SU-DHL-6 (cell line): ENCODE measurements around the gene IL1R2.

Experiments used
- EZH2phosphoT487 ChIP-seq: fragments of 200-600 bp; sonication (generic), shearing (Covaris generic); conservative IDR thresholded peaks from 2 replicates; pipeline ENCODE4 v1.6.1; 2018; ENCODE audit warnings: mild to moderate bottlenecking, antibody characterized with exemption, low read length, moderate library complexity, mixed read lengths
- TF ChIP-seq, protein P1 (sequence below): fragments of 200-600 bp; sonication (generic); IDR thresholded peaks from one replicate; pipeline ENCODE4 v1.5.1; 2017; ENCODE audit warnings: antibody characterized with exemption, mild to moderate bottlenecking, low read length, moderate library complexity; ENCODE audit not compliant: insufficient read depth, poor library complexity, severe bottlenecking

GRCh38 chr2:101942851-101943250 lies 48.9 kb upstream of the IL1R2 start:
- TF ChIP-seq, protein P1, sequence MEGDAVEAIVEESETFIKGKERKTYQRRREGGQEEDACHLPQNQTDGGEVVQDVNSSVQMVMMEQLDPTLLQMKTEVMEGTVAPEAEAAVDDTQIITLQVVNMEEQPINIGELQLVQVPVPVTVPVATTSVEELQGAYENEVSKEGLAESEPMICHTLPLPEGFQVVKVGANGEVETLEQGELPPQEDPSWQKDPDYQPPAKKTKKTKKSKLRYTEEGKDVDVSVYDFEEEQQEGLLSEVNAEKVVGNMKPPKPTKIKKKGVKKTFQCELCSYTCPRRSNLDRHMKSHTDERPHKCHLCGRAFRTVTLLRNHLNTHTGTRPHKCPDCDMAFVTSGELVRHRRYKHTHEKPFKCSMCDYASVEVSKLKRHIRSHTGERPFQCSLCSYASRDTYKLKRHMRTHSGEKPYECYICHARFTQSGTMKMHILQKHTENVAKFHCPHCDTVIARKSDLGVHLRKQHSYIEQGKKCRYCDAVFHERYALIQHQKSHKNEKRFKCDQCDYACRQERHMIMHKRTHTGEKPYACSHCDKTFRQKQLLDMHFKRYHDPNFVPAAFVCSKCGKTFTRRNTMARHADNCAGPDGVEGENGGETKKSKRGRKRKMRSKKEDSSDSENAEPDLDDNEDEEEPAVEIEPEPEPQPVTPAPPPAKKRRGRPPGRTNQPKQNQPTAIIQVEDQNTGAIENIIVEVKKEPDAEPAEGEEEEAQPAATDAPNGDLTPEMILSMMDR = no peak
- TF ChIP-seq EZH2phosphoT487 = no peak
